PC-9 (cell line): ENCODE measurements around the gene METTL26. TPM values are rescaled to one million over a fixed set of nuclear protein-coding genes. Genes with fewer than 3 reads are reported as not detected.

Experiments used
- BruUV-seq: library from RNA; stranded (reverse); fragments of 400-500 nt; replicated peaks from 2 replicates; lab custom pipeline; 2021; lab: Mats Ljungman, UMichigan
- CTCF ChIA-PET: fragments of 300-600 bp; sonication (Branson Sonifier 250); formaldehyde crosslinking; loops from one replicate; lab custom pipeline; 2022; ENCODE audit warnings: antibody characterized with exemption; lab: Charles Lee
- POLR2A ChIA-PET: fragments of 300-600 bp; sonication (Branson Sonifier 250); formaldehyde crosslinking; loops from one replicate; lab custom pipeline; 2022; ENCODE audit warnings: antibody characterized with exemption; ENCODE audit not compliant: unreplicated experiment; lab: Charles Lee
- DNase-seq, 2 experiments: peaks; one replicate each; pipeline versions ENCODE4 v3.0.0 to v3.0.0-alpha.2; 2015 to 2022; ENCODE audit warnings: mixed read lengths in 1 of 2
- H2AFZ ChIP-seq: fragments of 200-600 bp; sonication (generic); 2 replicates; pipeline ENCODE4 v1.8.1; 2017; ENCODE audit warnings: antibody characterized with exemption
- H3F3A ChIP-seq: fragments of 200-600 bp; sonication (generic); 2 replicates; pipeline ENCODE4 v1.8.1; 2017; ENCODE audit warnings: antibody characterized with exemption, mild to moderate bottlenecking, low read depth; ENCODE audit not compliant: insufficient read depth
- H3K27ac ChIP-seq: fragments of 200-600 bp; sonication (generic); 2 replicates; pipeline ENCODE4 v1.6.1; 2016; ENCODE audit warnings: mixed run types
- H3K27me3 ChIP-seq: fragments of 200-600 bp; sonication (generic); 2 replicates; pipeline ENCODE4 v1.6.1; 2016; ENCODE audit warnings: low read depth, mixed run types; ENCODE audit not compliant: insufficient read depth
- H3K36me3 ChIP-seq: fragments of 200-600 bp; sonication (generic); 2 replicates; pipeline ENCODE4 v1.6.1; 2016; ENCODE audit warnings: low read depth, mixed run types
- H3K4me1 ChIP-seq: fragments of 200-600 bp; sonication (generic); replicated peaks from 2 replicates; pipeline ENCODE4 v1.6.1; 2016; ENCODE audit warnings: mixed run types; ENCODE audit not compliant: insufficient read depth
- H3K4me2 ChIP-seq: fragments of 200-600 bp; sonication (generic); 2 replicates; pipeline ENCODE4 v1.6.1; 2017; ENCODE audit warnings: mixed run types
- H3K4me3 ChIP-seq: fragments of 200-600 bp; sonication (generic); 2 replicates; pipeline ENCODE4 v1.6.1; 2016; ENCODE audit warnings: mixed run types
- H3K79me2 ChIP-seq: fragments of 200-600 bp; sonication (generic); 2 replicates; pipeline ENCODE4 v1.6.1; 2017; ENCODE audit warnings: low read depth, mixed run types
- H3K9me2 ChIP-seq: fragments of 200-600 bp; sonication (generic); 2 replicates; pipeline ENCODE4 v1.8.1; 2017; ENCODE audit warnings: mild to moderate bottlenecking; ENCODE audit not compliant: insufficient read depth
- H3K9me3 ChIP-seq: fragments of 200-600 bp; sonication (generic); 2 replicates; pipeline ENCODE4 v1.8.1; 2016; ENCODE audit warnings: low read depth; ENCODE audit not compliant: insufficient read depth
- H4K20me1 ChIP-seq: fragments of 200-600 bp; sonication (generic); 2 replicates; pipeline ENCODE4 v1.8.1; 2017; ENCODE audit not compliant: insufficient read depth
- CTCF ChIP-seq: fragments of 200-600 bp; sonication (generic); conservative IDR thresholded peaks from 2 replicates; pipeline ENCODE4 v1.6.1; 2017; ENCODE audit warnings: mixed run types, antibody characterized with exemption, mild to moderate bottlenecking, moderate library complexity
- EZH2 ChIP-seq: fragments of 200-600 bp; sonication (generic); IDR thresholded peaks from 2 replicates; pipeline ENCODE4 v1.8.0; 2017; ENCODE audit warnings: antibody characterized with exemption, low read depth
- intact Hi-C: fragments of 100-400 bp; cut with micrococcal nuclease; formaldehyde crosslinking; loops from one replicate; pipeline ENCODE4 v1.10.0; 2022; ENCODE audit not compliant: unreplicated experiment
- total RNA-seq: library from RNA; stranded (reverse); gene quantifications from 2 replicates; pipeline ENCODE4 v1.2.3, GENCODE V29; 2021

The METTL26 gene
- total RNA-seq, 1 experiment from 2014 or later = 144 TPM

GRCh38 chr16:591892-592517 is 44.1 kb downstream of the METTL26 start:
- BruUV-seq = TSS peak; percentile 13
- no peaks in the 10 kb centered on the region for H3K9me3 ChIP-seq
- intact Hi-C loops = loop anchor here (2.0 kb wide), 1 partner anchor 45 kb away; the partner anchor contains the start of gene METTL26
- peak overlapping the region; percentile 99 for H3K4me2 ChIP-seq
- CTCF ChIA-PET = interaction anchor here (0.6 kb wide), 2 partner anchors 46 to 72 kb away, joined by 3 read pairs; no protein-coding TSS in a partner anchor
- H3K36me3 ChIP-seq = no peaks in the 10 kb centered on the region
- H3K27ac ChIP-seq = peak overlapping the region; percentile 76
- peaks cover 44% of the 10 kb centered on the region for H4K20me1 ChIP-seq
- no peak overlapping the region for H2AFZ ChIP-seq
- no peaks in the 10 kb centered on the region for H3K9me2 ChIP-seq
- no peak for DNase-seq
- TF ChIP-seq EZH2 (no peak), CTCF (no peak)
- peak overlapping the region; percentile 14; the same call in 1 of the 2 replicates for H3K4me3 ChIP-seq
- POLR2A ChIA-PET = no interaction called here
- peaks cover 46% of the 10 kb centered on the region for H3K4me1 ChIP-seq
- H3K27me3 ChIP-seq = no peaks in the 10 kb centered on the region
- peaks cover 35% of the 10 kb centered on the region for H3F3A ChIP-seq
- peaks cover 74% of the 10 kb centered on the region for H3K79me2 ChIP-seq

- H4K20me1 ChIP-seq = peaks cover 41% of the 10 kb centered on the region
Measured at GRCh38 chr16:591231-591630, 44.9 kb downstream of the METTL26 start.

GRCh38 chr16:590815-591200 is 45.3 kb downstream of the METTL26 start:
- ChIA-PET POLR2A (interaction anchor here (0.6 to 0.7 kb wide), 3 partner anchors 31 to 91 kb away, joined by 3 to 4 read pairs (median 3); no protein-coding TSS in a partner anchor), CTCF (no interaction called here)
- peaks cover 39% of the 10 kb centered on the region for H4K20me1 ChIP-seq
- no peak overlapping the region for H2AFZ ChIP-seq
- intact Hi-C loops = no loop called here
- peaks cover 35% of the 10 kb centered on the region for H3F3A ChIP-seq
- H3K4me3 ChIP-seq = peak overlapping the region; percentile 81
- H3K79me2 ChIP-seq = peaks cover 65% of the 10 kb centered on the region
- peaks cover 46% of the 10 kb centered on the region for H3K4me1 ChIP-seq
- H3K4me2 ChIP-seq = peak overlapping the region; percentile 99
- H3K27me3 ChIP-seq = no peaks in the 10 kb centered on the region
- no peak for DNase-seq
- TF ChIP-seq CTCF = no peak
- no peak for TF ChIP-seq EZH2
- no peak overlapping the region for H3K27ac ChIP-seq
- no peaks in the 10 kb centered on the region for H3K9me3 ChIP-seq
- H3K9me2 ChIP-seq = no peaks in the 10 kb centered on the region
- BruUV-seq = no TSS peak
- H3K36me3 ChIP-seq = no peaks in the 10 kb centered on the region

More at GRCh38 chr16:591231-591630, 44.9 kb downstream of the METTL26 start:
- Histone ChIP-seq H3K4me1 (peaks cover 46% of the 10 kb centered on the region), H3K36me3 (no peaks in the 10 kb centered on the region), H2AFZ (no peak overlapping the region), H3K4me3 (peak overlapping the region; percentile 81; the same call in 1 of the 2 replicates), H3K4me2 (peak overlapping the region; percentile 99), H3K9me2 (no peaks in the 10 kb centered on the region), H3F3A (peaks cover 35% of the 10 kb centered on the region), H3K27me3 (no peaks in the 10 kb centered on the region), H3K27ac (no peak overlapping the region), H3K79me2 (peaks cover 69% of the 10 kb centered on the region), H3K9me3 (no peaks in the 10 kb centered on the region)
- DNase-seq = no peak
- no TSS peak for BruUV-seq
- no peak for TF ChIP-seq EZH2
- TF ChIP-seq CTCF = no peak
- POLR2A ChIA-PET = no interaction called here
- CTCF ChIA-PET = no interaction called here
- intact Hi-C loops = no loop called here
